Ovary (tissue), 9 donors: ENCODE data around the gene RETSAT. TPM values are rescaled to one million over a fixed set of nuclear protein-coding genes. Genes with fewer than 3 reads are reported as not detected.
"Not testable (repeated sequence)": the region's sequence is repeated elsewhere in the genome, so short reads cannot be mapped to it uniquely, and the experiment has no call there.

Experiments used
- DNase-seq, 5 donors: peaks; one replicate each; pipeline ENCODE4 v3.0.0-alpha.2; 2019 to 2020
- H3K27ac ChIP-seq, 2 donors: fragments of 200-600 bp; one replicate each; pipeline versions ENCODE4 v1.5.1 to v1.8.0; 2019 to 2022
- H3K27me3 ChIP-seq: fragments of 200-600 bp; one replicate; pipeline ENCODE4 v1.8.0; 2022
- H3K36me3 ChIP-seq: fragments of 200-600 bp; sonication (generic); one replicate; pipeline ENCODE4 v1.5.1; 2019
- H3K4me1 ChIP-seq: one replicate; pipeline ENCODE4 v1.8.1; 2013; ENCODE audit warnings: mild to moderate bottlenecking, moderate library complexity; ENCODE audit not compliant: insufficient read depth
- H3K4me3 ChIP-seq: fragments of 200-600 bp; sonication (generic); one replicate; pipeline ENCODE4 v1.5.1; 2017
- H3K9me3 ChIP-seq, 2 donors: fragments of 200-600 bp in 1 of 2; sonication (generic) in 1 of 2; one replicate each; pipeline versions ENCODE4 v1.5.1 to v1.8.1; 2013 to 2019; ENCODE audit warnings: mild to moderate bottlenecking in 1 of 2, moderate library complexity in 1 of 2
- EP300 ChIP-seq: sonication (generic); formaldehyde crosslinking; IDR thresholded peaks from one replicate; pipeline ENCODE4 v1.6.1; 2017; ENCODE audit warnings: antibody characterized with exemption
- POLR2A ChIP-seq: fragments of 450-650 bp; IDR thresholded peaks from one replicate; pipeline ENCODE4 v1.6.1; 2017; ENCODE audit warnings: antibody characterized with exemption, mild to moderate bottlenecking, moderate library complexity
- WGBS, 3 donors: extraction: QIAGEN DNeasy Blood & Tissue Kit in 1 of 3; methylation state at CpG; one replicate each; pipeline versions ENCODE4 v1.1.5 to v1.1.7; 2013 to 2017; 5-methylcytosine and 5-hydroxymethylcytosine counted together
- intact Hi-C, 4 donors: fragments of 100-400 bp; cut with DNase I; formaldehyde crosslinking; loops; one replicate each; pipeline versions ENCODE4 v1.11.0 to v1.15.1; 2022 to 2023
- polyA plus RNA-seq, 2 donors: library from polyadenylated mRNA; stranded (reverse); fragments of 200-250 nt in 1 of 2; fragments of 350-450 nt in 1 of 2; fragmentation: Illumina TruSeq in 1 of 2; extraction: RNeasy Lipid Tissue Mini Kit (QIAGEN cat#74804) in 1 of 2; gene quantifications; one replicate each; pipeline ENCODE4 v1.2.3, GENCODE V29; 2013 to 2014
- total RNA-seq, 7 donors: library from RNA; depleted of rRNA in 2 of 7; stranded (reverse); fragments of >200 nt in 2 of 7; fragmentation: NEBNext Ultra II Directional in 3 of 7; extraction: Animal tissue kit (Norgen Biotek cat#: 25700) in 3 of 7; gene quantifications; one replicate each; pipeline versions ENCODE4 v1.1.0 to v1.2.4, GENCODE V29; 2016 to 2023
- TF ChIP-seq, protein P1 (sequence below), 3 donors: fragments of 450-650 bp in 2 of 3; fragments of 200-600 bp in 1 of 3; IDR thresholded peaks; one replicate each; pipeline versions ENCODE4 v1.5.1 to v1.8.0; 2016 to 2022; ENCODE audit warnings: antibody characterized with exemption in 3 of 3, mild to moderate bottlenecking in 1 of 3
- donor health status: DM: no; HTN: no; CAD: no; lungs with moderate emphysema.
- donor health status: DM: no; HTN: no; CAD: no.
- donor health status: Bipolar disorder and iron deficiency.
- donor health status: DM: yes; HTN: yes; CAD: no.
- donor health status: DM: no; HTN: no; CAD: no.
- donor health status: DM: yes; HTN: yes; CAD: no.

RETSAT gene
- total and polyA plus RNA-seq, 9 donors, result 13.4 to 29.4 (median 24.8) TPM

- WGBS, 3 donors, result 84 to 92% (median 89%) methylated on average over 3 of the region's 3 CpGs
- no peak overlapping the region for H3K4me3 ChIP-seq
- intact Hi-C loops, result loop anchor here in 1 of 4 donors (2.0 kb wide), 1 partner anchor 23 kb away; no protein-coding TSS in a partner anchor
- H3K27me3 ChIP-seq, result no peaks in the 10 kb centered on the region
- H3K27ac ChIP-seq, result no peak overlapping the region
- no peaks in the 10 kb centered on the region for H3K9me3 ChIP-seq
- no peak for TF ChIP-seq POLR2A
- TF ChIP-seq, protein P1, sequence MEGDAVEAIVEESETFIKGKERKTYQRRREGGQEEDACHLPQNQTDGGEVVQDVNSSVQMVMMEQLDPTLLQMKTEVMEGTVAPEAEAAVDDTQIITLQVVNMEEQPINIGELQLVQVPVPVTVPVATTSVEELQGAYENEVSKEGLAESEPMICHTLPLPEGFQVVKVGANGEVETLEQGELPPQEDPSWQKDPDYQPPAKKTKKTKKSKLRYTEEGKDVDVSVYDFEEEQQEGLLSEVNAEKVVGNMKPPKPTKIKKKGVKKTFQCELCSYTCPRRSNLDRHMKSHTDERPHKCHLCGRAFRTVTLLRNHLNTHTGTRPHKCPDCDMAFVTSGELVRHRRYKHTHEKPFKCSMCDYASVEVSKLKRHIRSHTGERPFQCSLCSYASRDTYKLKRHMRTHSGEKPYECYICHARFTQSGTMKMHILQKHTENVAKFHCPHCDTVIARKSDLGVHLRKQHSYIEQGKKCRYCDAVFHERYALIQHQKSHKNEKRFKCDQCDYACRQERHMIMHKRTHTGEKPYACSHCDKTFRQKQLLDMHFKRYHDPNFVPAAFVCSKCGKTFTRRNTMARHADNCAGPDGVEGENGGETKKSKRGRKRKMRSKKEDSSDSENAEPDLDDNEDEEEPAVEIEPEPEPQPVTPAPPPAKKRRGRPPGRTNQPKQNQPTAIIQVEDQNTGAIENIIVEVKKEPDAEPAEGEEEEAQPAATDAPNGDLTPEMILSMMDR (IDR thresholded peaks at IDR 0.05), result no peak
- DNase-seq, result no peak
- H3K4me1 ChIP-seq, result no peaks in the 10 kb centered on the region
- no peaks in the 10 kb centered on the region for H3K36me3 ChIP-seq
These were observed 12.2 kb downstream of the RETSAT start for GRCh38 chr2:85342156-85342555.

DNA sequence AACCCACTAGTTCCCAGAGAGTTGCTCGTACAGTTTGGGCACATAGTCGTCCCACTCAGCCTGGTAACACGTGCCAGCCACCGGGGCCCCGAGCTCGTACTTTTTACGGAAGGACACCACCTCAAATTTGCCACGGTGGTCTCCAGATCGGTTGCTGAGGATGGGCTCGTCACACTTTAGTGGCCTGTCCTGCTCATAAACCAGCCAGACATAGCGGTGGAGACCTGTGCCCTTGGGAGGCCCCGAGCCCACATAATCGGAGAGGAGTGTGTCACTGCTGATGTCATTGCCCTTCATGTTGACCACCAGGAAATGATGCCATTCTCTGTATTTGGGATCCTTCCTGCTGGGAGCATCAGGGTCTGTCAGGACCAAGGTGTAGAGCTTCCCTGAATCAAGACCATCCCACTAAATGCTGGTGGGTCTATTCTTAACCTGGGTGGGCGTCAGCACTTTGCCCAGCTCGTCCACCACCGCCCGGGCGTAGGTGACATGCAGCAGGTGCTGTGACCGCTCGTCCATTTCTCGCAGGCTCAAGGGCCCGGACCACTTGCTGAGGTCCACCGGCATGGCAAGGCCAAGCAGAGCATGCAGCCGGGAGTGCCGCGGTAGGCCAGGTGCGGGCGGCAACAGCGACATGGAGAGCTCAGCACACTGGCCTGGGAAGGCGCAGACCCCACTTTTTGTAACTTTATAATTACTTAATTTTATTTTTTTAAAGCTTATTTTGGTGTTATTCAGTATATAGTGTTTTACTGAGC is 12.9 kb downstream of the RETSAT start:
- TF ChIP-seq POLR2A (no peak), EP300 (no peak)
- TF ChIP-seq, protein P1 (IDR thresholded peaks at IDR 0.05), result no peak
- H3K27me3 ChIP-seq, result no peaks in the 10 kb centered on the region
- H3K36me3 ChIP-seq, result no peaks in the 10 kb centered on the region
- no peaks in the 10 kb centered on the region for H3K4me1 ChIP-seq
- WGBS, 3 donors, result 88 to 91% (median 90%) methylated on average over 30 of the region's 30 CpGs
- no peak overlapping the region for H3K27ac ChIP-seq
- no peaks in the 10 kb centered on the region for H3K9me3 ChIP-seq
- DNase-seq, result no peak
- intact Hi-C loops, result loop anchor here in 1 of 4 donors (2.0 kb wide), 1 partner anchor 23 kb away; no protein-coding TSS in a partner anchor
- H3K4me3 ChIP-seq, result no peak overlapping the region

DNA sequence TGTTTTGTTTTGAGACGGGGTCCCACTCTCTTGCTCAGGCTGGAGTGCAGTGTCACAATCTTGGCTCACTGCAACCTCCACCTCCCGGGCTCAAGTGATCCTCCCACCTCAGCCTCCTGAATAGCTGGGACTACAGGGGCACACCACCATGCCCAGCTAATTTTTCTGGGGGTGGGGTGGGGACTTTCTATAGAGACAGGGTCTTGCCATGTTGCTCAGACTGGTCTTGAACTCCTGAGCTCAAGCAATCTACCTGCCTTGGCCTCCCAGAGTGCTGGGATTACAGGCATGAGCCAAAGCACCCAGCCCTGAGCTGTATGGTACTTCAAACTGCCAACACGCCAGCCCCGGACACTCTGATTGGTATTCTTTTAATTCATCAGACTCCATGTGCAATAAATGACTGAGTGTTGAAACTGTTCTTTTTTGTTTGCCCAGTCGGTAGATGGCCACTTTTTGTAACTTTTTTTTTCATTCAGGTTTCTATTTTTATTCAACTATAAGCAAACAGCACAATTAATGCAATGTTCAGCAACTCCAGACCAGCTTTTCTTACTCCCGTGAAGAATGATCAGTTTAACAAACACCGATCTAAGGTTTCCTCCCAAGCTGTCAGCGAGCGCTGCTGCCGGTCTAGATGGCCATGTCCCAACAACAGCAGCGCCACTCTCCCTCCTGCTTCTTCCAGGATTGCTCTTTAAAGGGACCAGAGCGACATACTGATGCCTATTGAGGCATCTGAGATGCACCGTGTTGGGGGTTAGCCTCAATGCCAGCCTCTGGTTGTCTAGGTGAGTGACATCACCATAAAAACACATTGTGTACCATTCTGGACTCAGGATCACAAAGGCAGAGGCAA is 14.1 kb downstream of the RETSAT start:
- DNase-seq, result no peak
- Histone ChIP-seq H3K27ac (no peak overlapping the region), H3K4me3 (no peak overlapping the region), H3K9me3 (no peaks in the 10 kb centered on the region), H3K4me1 (no peaks in the 10 kb centered on the region), H3K27me3 (no peaks in the 10 kb centered on the region), H3K36me3 (no peaks in the 10 kb centered on the region)
- WGBS, 3 donors, result 18 to 25% (median 19%) methylated on average over 13 of the region's 13 CpGs
- TF ChIP-seq, protein P1 (IDR thresholded peaks at IDR 0.05), result no peak
- TF ChIP-seq EP300 (no peak), POLR2A (no peak)
- intact Hi-C loops, result no loop called here

GRCh38 chr2:85334928-85335327 is 19.4 kb downstream of the RETSAT start:
- intact Hi-C loops, result no loop called here
- no peak for DNase-seq
- Histone ChIP-seq H3K4me3 (no peak overlapping the region), H3K4me1 (no peaks in the 10 kb centered on the region), H3K36me3 (no peaks in the 10 kb centered on the region), H3K27me3 (no peaks in the 10 kb centered on the region), H3K9me3 (no peaks in the 10 kb centered on the region), H3K27ac (no peak overlapping the region)
- TF ChIP-seq EP300 (no peak), POLR2A (no peak)
- TF ChIP-seq, protein P1 (IDR thresholded peaks at IDR 0.05), result no peak
- WGBS, 3 donors, result 44 to 79% (median 48%) methylated on average over 2 of the region's 2 CpGs

DNA sequence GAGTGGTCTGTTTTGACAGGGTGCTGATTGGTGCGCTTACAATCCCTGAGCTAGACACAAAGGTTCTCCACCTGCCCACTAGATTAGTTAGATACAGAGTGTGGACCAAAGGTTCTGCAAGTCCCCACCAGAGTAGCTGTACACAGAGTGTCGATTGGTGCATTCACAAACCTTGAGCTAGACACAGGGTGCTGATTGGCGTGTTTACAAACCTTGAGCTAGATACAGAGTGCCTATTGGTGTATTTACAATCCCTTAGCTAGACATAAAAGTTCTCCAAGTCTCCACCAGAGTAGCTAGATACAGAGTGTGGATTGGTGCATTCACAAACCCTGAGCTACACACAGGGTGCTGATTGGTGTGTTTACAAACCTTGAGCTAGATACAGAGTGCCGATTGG is 20.5 kb downstream of the RETSAT start:
- H3K36me3 ChIP-seq, DNase-seq, H3K4me3 ChIP-seq, H3K4me1 ChIP-seq, intact Hi-C loops, H3K9me3 ChIP-seq, H3K27ac ChIP-seq, H3K27me3 ChIP-seq: not testable (repeated sequence)
- WGBS, 3 donors, result 96 to 100% (median 98%) methylated on average over 4 of the region's 4 CpGs
